Motor neuron (in vitro differentiated cells): Measurements from ENCODE around the gene CENPQ. TPM values are rescaled to one million over a fixed set of nuclear protein-coding genes. Genes with fewer than 3 reads are reported as not detected.
A peak's percentile ranks its signal among the peaks of the same experiment; 100 is the strongest.

Source experiments
- ATAC-seq, 8 experiments: fragments of 200-7000 bp; cut with Tn5 transposase; replicated peaks in 6 of 8; 2 replicates each; pipeline ENCODE4 v1.8.0; 2021; ENCODE audit warnings: mild to moderate bottlenecking in 8 of 8, moderate library complexity in 8 of 8
- H3K27ac ChIP-seq, 2 donors: fragments of 250-450 bp; sonication (Bioruptor Pico); 2 replicates each; pipeline ENCODE4 v1.9.0; 2021; ENCODE audit warnings: antibody characterized with exemption in 2 of 2, mild to moderate bottlenecking in 2 of 2, moderate library complexity in 1 of 2
- H3K4me1 ChIP-seq, 2 donors: fragments of 250-450 bp; sonication (Bioruptor Pico); replicated peaks in 1 of 2; 2 replicates each; pipeline ENCODE4 v1.6.1; 2021; ENCODE audit warnings: antibody characterized with exemption in 2 of 2, mild to moderate bottlenecking in 2 of 2, moderate library complexity in 1 of 2
- H3K4me3 ChIP-seq, 5 donors: fragments of 250-450 bp; sonication (Bioruptor Pico); 2 replicates each; pipeline ENCODE4 v1.9.0; 2021; ENCODE audit warnings: antibody characterized with exemption in 5 of 5, mild to moderate bottlenecking in 5 of 5, moderate library complexity in 4 of 5
- WGBS, 10 experiments: fragments of 450-650 bp; shearing (Covaris generic); methylation state at CpG; one replicate each; pipeline ENCODE4 v1.0.0; 2022; 5-methylcytosine and 5-hydroxymethylcytosine counted together
- in situ Hi-C, 9 experiments: fragments of 400-800 bp; cut with MboI; loops; one replicate each; pipeline ENCODE4 v1.15.0; 2021; ENCODE audit warnings: low sequenced_read_pairs in 9 of 9, low pct_unique_long_range_greater_than_20kb in 2 of 9; ENCODE audit not compliant: unreplicated experiment in 9 of 9
- total RNA-seq, 8 experiments: library from RNA; unstranded; fragments of 300-600 nt; gene quantifications; 2 replicates each; pipeline versions ENCODE4 v1.2.3 to v1.2.4, GENCODE V29; 2022

The CENPQ gene
- total RNA-seq, 8 experiments from 2014 or later, result 1.9 to 12.4 (median 6.1) TPM

DNA sequence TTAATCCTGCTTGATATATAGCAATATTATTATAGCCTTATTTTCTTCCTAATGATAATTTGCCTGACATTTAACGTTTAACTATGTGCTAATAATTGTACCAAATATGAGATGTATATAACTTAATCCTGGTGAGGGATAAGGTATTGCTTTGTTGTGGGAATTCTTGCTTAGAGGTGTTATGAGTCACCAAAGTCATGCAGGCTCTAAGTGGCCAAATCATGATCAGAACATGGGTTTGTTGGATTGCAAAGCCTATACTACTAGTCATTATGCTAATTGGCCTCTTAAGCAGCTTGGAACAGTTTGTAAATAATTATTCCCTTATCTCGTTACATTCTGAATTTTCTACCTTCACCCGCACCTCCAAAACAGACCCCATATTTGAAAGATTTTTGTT lies 65.4 kb downstream of the CENPQ start:
- H3K4me3 ChIP-seq, result no peak overlapping the region
- no peaks in the 10 kb centered on the region for H3K4me1 ChIP-seq
- in situ Hi-C loops, result loop anchor here in 2 of 9 experiments (25.0 kb wide), 2 partner anchors 309 to 334 kb away; partner anchors contain the start of gene CRISP1 (in 1 of the 2)
- no peak for ATAC-seq
- WGBS, 10 experiments, result 0 to 92% (median 61%) methylated on average over 1 to 3 of the region's 3 CpGs
- no peak overlapping the region for H3K27ac ChIP-seq

- in situ Hi-C loops, result loop anchor here in 4 of 9 experiments (10.0 to 25.0 kb wide), 4 partner anchors 85 to 332 kb away; partner anchors contain the start of gene CRISP1 (in 1 of the 4)
- H3K27ac ChIP-seq, result no peak overlapping the region
- no peak overlapping the region for H3K4me3 ChIP-seq
- WGBS, 10 experiments, result 0 to 100% (median 53%) methylated on average over 1 to 2 of the region's 2 CpGs; no CpG with 5 or more reads in 1 of the 10 experiments
- no peaks in the 10 kb centered on the region for H3K4me1 ChIP-seq
- peak in 3 of 8 experiments; percentile 13 to 54 (median 17) for ATAC-seq
Observed at GRCh38 chr6:49530141-49530776, 67.1 kb downstream of the CENPQ start.

- H3K27ac ChIP-seq, result no peak overlapping the region
- H3K4me1 ChIP-seq, result no peaks in the 10 kb centered on the region
- in situ Hi-C loops, result loop anchor here in 4 of 9 experiments (10.0 to 25.0 kb wide), 4 partner anchors 83 to 330 kb away; partner anchors contain the start of gene CRISP1 (in 1 of the 4)
Observed at GRCh38 chr6:49531774-49532569, 68.8 kb downstream of the CENPQ start.

GRCh38 chr6:49535795-49536194 lies 72.6 kb downstream of the CENPQ start:
- H3K4me3 ChIP-seq, result no peak overlapping the region
- no peaks in the 10 kb centered on the region for H3K4me1 ChIP-seq
- H3K27ac ChIP-seq, result no peak overlapping the region
- no peak for ATAC-seq
- in situ Hi-C loops, result loop anchor here in 4 of 9 experiments (10.0 to 25.0 kb wide), 4 partner anchors 79 to 327 kb away; partner anchors contain the start of gene CRISP1 (in 1 of the 4)
- 45 to 100% (median 89%) methylated on average over 1 to 5 of the region's 5 CpGs for WGBS, 10 experiments

More at GRCh38 chr6:49531774-49532569, 68.8 kb downstream of the CENPQ start:
- H3K4me3 ChIP-seq, result no peak overlapping the region
- peak in 7 of 8 experiments; percentile 39 to 94 (median 58) for ATAC-seq
- 0 to 34% (median 17%) methylated on average over 2 to 3 of the region's 3 CpGs for WGBS, 10 experiments

DNA sequence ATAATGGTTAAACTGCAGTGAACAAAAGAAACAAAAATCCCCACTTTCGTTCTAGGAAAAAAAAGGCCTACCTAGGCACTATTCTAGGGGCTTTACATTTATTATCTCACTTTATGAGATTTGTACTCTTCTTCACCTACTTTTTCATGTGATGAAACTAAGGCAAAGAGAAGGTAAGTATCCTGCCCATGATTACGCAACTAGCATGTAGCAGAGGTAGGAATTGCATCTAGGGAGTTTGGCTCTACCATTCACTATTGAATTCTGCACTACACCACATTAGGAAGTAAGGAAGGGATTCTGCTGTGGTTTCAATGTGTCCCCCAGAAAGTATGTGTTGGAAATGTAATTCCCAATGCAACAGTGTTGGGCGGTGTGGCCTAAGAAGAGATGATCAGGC lies 75.9 kb downstream of the CENPQ start:
- ATAC-seq, result no peak
- 79 to 100% (median 100%) methylated on average over 1 to 3 of the region's 3 CpGs; no CpG with 5 or more reads in 1 of the 10 experiments for WGBS, 10 experiments
- no peak overlapping the region for H3K4me3 ChIP-seq
- in situ Hi-C loops, result loop anchor here in 4 of 9 experiments (10.0 to 25.0 kb wide), 4 partner anchors 76 to 323 kb away; partner anchors contain the start of gene CRISP1 (in 1 of the 4)
- H3K4me1 ChIP-seq, result peaks cover 3 to 4% of the 10 kb centered on the region in 2 donors
- H3K27ac ChIP-seq, result no peak overlapping the region

- no peak overlapping the region for H3K27ac ChIP-seq
- H3K4me3 ChIP-seq, result no peak overlapping the region
- peaks cover 3 to 4% of the 10 kb centered on the region in 2 donors for H3K4me1 ChIP-seq
- ATAC-seq, result no peak
- in situ Hi-C loops, result loop anchor here in 2 of 9 experiments (25.0 kb wide), 2 partner anchors 297 to 322 kb away; partner anchors contain the start of gene CRISP1 (in 1 of the 2)
Observed at GRCh38 chr6:49540614-49541013, 77.4 kb downstream of the CENPQ start.

GRCh38 chr6:49541210-49541724 lies 78.1 kb downstream of the CENPQ start:
- Histone ChIP-seq H3K4me3 (no peak overlapping the region), H3K4me1 (peaks cover 3 to 4% of the 10 kb centered on the region in 2 donors), H3K27ac (peak overlapping the region in 1 of 2 donors; percentile 51)
- WGBS, 10 experiments, result 0 to 44% (median 12%) methylated on average over 1 of the region's 1 CpG; no CpG with 5 or more reads in 2 of the 10 experiments
- in situ Hi-C loops, result loop anchor here in 2 of 9 experiments (25.0 kb wide), 2 partner anchors 296 to 321 kb away; partner anchors contain the start of gene CRISP1 (in 1 of the 2)
- ATAC-seq, result peak in 7 of 8 experiments; percentile 51 to 97 (median 84)

- in situ Hi-C loops, result loop anchor here in 2 of 9 experiments (25.0 kb wide), 2 partner anchors 295 to 320 kb away; partner anchors contain the start of gene CRISP1 (in 1 of the 2)
- WGBS, 10 experiments, result 33 to 100% (median 91%) methylated on average over 1 to 3 of the region's 3 CpGs
- Histone ChIP-seq H3K4me3 (no peak overlapping the region), H3K4me1 (peaks cover 3 to 4% of the 10 kb centered on the region in 2 donors), H3K27ac (no peak overlapping the region)
- no peak for ATAC-seq
Observed at GRCh38 chr6:49541936-49542335, 78.8 kb downstream of the CENPQ start.

Other genes with a start within 250 kb of the CENPQ start
- gene MMUT, start 117 bp upstream of the CENPQ start, total RNA-seq, result 10 to 100 TPM in 7 of 8 experiments, 1 to 10 TPM in 1; 9.3 to 31.2 (median 18.8) TPM
- not detected for gene GLYATL3, start 36.6 kb downstream of the CENPQ start, total RNA-seq
- gene C6orf141, start 87.3 kb downstream of the CENPQ start, total RNA-seq, result under 1 TPM in 4 of 8 experiments, not detected in 4; 0.28 to 0.71 (median 0.50) TPM
- gene RHAG, start 173.5 kb downstream of the CENPQ start, total RNA-seq, result under 1 TPM in 1 of 8 experiments, not detected in 7; 0.28 TPM